Right lobe of liver (tissue), 4 donors: ENCODE results near the gene TUBGCP2.

Source experiments
- CTCF ChIP-seq, 4 donors: fragments of 200-600 bp in 3 of 4; fragments of 450-650 bp in 1 of 4; IDR thresholded peaks; one replicate each; pipeline versions ENCODE4 v1.5.1 to v1.8.0; 2016 to 2022; ENCODE audit warnings: antibody characterized with exemption in 4 of 4, mild to moderate bottlenecking in 2 of 4
- POLR2A ChIP-seq: fragments of 450-650 bp; IDR thresholded peaks from one replicate; pipeline ENCODE4 v1.6.1; 2017; ENCODE audit warnings: antibody characterized with exemption, mild to moderate bottlenecking
- donor health status: DM: no; HTN: no; CAD: no.
- donor health status: DM: no; HTN: no; CAD: no.
- donor health status: DM: no; HTN: yes; CAD: no.

- TF ChIP-seq CTCF (IDR thresholded peaks at IDR 0.05) (no peak), POLR2A (no peak)
Measured at GRCh38 chr10:133241501-133242205, 67.0 kb downstream of the TUBGCP2 start.
